GM12801 (cell line): ENCODE measurements around the gene NCLN.

Experiments used
- CTCF ChIP-seq: IDR thresholded peaks from one replicate; pipeline ENCODE4 v1.5.1; 2011; ENCODE audit warnings: control low read depth; ENCODE audit not compliant: insufficient read length; ENCODE audit errors: extremely low read depth

The NCLN gene

GRCh38 chr19:3194106-3195087 lies 8.7 kb downstream of the NCLN start:
- no peak for TF ChIP-seq CTCF

GRCh38 chr19:3196064-3196932 lies 10.6 kb downstream of the NCLN start:
- TF ChIP-seq CTCF = no peak

- TF ChIP-seq CTCF = no peak
Measured at GRCh38 chr19:3196933-3197205, 11.1 kb downstream of the NCLN start.

- TF ChIP-seq CTCF = no peak
Measured at GRCh38 chr19:3198901-3199700, 13.4 kb downstream of the NCLN start.

GRCh38 chr19:3201072-3201700 lies 15.5 kb downstream of the NCLN start:
- no peak for TF ChIP-seq CTCF

GRCh38 chr19:3201911-3202310 lies 16.2 kb downstream of the NCLN start:
- no peak for TF ChIP-seq CTCF
